Mucosa of stomach (tissue), 1 donor: ENCODE measurements around the gene GOLIM4.

Source experiments
- H3K27me3 ChIP-seq: one replicate; pipeline ENCODE4 v1.7.0; 2013; ENCODE audit warnings: mild to moderate bottlenecking, low read length; ENCODE audit not compliant: control insufficient read depth, insufficient read depth
- H3K36me3 ChIP-seq: one replicate; pipeline ENCODE4 v1.7.0; 2013; ENCODE audit warnings: low read length; ENCODE audit not compliant: control insufficient read depth, insufficient read depth
- H3K4me1 ChIP-seq: one replicate; pipeline ENCODE4 v1.7.0; 2013; ENCODE audit warnings: mild to moderate bottlenecking, low read length; ENCODE audit not compliant: control insufficient read depth, insufficient read depth
- H3K4me3 ChIP-seq: one replicate; pipeline ENCODE4 v1.7.0; 2013; ENCODE audit warnings: low read length
- H3K9ac ChIP-seq: one replicate; pipeline ENCODE4 v1.7.0; 2013; ENCODE audit warnings: mild to moderate bottlenecking, low read length, moderate library complexity
- H3K9me3 ChIP-seq: one replicate; pipeline ENCODE4 v1.7.0; 2013; ENCODE audit warnings: mild to moderate bottlenecking, low read length, moderate library complexity; ENCODE audit not compliant: control insufficient read depth
- donor health status: Pancreatic carcinoma.

The GOLIM4 gene

DNA sequence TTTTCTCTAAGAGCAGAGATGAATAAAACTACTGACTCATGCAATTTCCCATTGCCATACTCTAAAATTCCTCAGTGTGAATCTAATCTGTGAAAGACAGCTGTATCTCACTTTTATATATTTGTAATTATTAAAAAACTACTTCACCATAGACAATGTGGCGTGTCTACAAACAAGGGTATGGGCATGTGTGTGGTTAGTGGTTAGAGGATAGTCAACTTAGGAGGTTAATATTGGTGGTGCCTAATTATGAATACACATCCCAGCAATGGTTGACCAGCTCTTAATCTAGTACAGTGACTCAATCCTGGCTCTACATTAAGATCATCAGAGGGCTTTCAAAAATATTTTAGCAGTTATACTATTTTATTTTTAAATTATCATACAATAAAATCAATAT, 94.5 kb downstream of the GOLIM4 start:
- H3K36me3 ChIP-seq: no peaks in the 10 kb centered on the region
- no peaks in the 10 kb centered on the region for H3K27me3 ChIP-seq
- H3K9ac ChIP-seq: no peak overlapping the region
- no peak overlapping the region for H3K4me3 ChIP-seq
- H3K4me1 ChIP-seq: no peaks in the 10 kb centered on the region
- no peaks in the 10 kb centered on the region for H3K9me3 ChIP-seq

DNA sequence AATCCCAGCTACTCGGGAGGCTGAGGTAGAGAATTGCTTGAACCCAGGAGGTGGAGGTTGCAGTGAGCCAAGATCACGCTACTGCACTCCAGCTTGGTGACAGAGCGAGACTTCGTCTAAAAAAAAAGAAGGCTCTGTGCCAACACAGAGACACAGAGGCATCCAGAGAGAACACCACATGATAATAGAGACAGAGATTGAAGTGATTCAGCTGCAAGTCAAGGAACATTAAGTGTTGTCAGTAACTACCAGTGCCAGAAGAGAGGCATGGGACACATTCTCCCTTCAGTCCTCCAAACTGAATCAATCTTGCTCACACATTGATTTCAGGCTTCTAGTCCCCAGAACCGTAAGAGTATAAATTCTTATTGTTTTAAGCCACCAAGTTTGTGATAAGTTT, 97.5 kb downstream of the GOLIM4 start:
- Histone ChIP-seq H3K9ac (no peak overlapping the region), H3K4me3 (no peak overlapping the region), H3K9me3 (no peaks in the 10 kb centered on the region), H3K36me3 (no peaks in the 10 kb centered on the region), H3K4me1 (no peaks in the 10 kb centered on the region), H3K27me3 (no peaks in the 10 kb centered on the region)

DNA sequence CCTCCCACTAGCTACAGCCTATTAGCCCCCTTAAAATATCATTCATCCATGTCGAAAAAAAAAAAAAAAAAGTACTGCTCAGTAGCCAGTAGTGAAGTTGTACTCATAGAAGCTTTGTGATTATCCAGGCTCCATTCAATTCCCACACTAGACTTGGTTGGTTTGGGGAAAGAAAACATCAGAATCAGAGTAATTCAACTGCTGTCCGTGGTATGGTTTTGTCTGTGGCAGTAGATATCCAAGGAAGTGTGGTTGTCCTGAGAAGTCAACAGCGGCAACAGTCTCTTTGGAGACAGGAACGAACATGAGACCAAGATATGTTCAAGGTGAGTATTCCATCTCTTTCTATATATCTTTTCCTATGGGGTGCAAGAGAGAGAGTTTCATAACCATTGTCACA, 99.2 kb downstream of the GOLIM4 start:
- H3K27me3 ChIP-seq: no peaks in the 10 kb centered on the region
- H3K4me1 ChIP-seq: no peaks in the 10 kb centered on the region
- H3K4me3 ChIP-seq: no peak overlapping the region
- no peak overlapping the region for H3K9ac ChIP-seq
- no peaks in the 10 kb centered on the region for H3K9me3 ChIP-seq
- H3K36me3 ChIP-seq: no peaks in the 10 kb centered on the region

DNA sequence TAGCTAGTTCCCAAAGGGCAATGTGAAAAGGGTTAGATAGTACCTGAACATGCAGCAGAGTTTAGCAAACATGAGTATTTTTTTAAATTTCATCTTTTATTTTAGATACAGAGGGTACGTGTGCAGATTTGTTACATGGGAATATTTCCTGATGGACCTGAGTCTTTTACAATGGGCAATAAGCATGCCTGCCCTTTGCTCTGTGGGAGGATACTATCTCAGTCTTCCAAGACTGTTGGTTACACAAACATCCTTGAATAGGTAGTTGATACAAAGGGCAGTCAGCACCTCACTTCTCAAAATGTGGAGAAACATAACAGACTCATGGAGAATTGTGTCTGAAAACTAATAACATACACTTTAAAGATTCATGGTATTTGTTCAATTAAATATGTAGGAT, 103.3 kb downstream of the GOLIM4 start:
- Histone ChIP-seq H3K36me3 (no peaks in the 10 kb centered on the region), H3K9me3 (no peaks in the 10 kb centered on the region), H3K4me1 (no peaks in the 10 kb centered on the region), H3K9ac (no peak overlapping the region), H3K4me3 (no peak overlapping the region), H3K27me3 (no peaks in the 10 kb centered on the region)

DNA sequence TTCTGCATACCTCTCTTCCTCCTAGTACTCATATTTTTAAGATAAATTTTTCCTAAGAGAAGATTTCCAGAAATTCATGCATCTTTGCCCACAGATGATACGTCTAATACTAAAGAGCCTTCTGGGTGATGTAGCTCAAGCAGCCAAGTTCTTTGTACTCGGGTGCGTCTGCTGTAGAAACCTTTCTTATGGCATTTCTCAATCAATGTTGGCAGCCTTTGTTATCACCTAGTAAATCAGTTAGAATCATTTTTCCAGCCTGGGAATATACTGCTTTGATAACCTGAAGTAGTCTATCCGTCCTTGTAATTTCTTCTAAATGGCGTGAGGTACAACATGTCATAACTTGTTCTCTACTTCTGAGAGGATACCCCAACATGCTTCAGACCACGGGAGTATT, 104.5 kb downstream of the GOLIM4 start:
- Histone ChIP-seq H3K4me3 (no peak overlapping the region), H3K27me3 (no peaks in the 10 kb centered on the region), H3K4me1 (no peaks in the 10 kb centered on the region), H3K9me3 (no peaks in the 10 kb centered on the region), H3K9ac (no peak overlapping the region), H3K36me3 (no peaks in the 10 kb centered on the region)

DNA sequence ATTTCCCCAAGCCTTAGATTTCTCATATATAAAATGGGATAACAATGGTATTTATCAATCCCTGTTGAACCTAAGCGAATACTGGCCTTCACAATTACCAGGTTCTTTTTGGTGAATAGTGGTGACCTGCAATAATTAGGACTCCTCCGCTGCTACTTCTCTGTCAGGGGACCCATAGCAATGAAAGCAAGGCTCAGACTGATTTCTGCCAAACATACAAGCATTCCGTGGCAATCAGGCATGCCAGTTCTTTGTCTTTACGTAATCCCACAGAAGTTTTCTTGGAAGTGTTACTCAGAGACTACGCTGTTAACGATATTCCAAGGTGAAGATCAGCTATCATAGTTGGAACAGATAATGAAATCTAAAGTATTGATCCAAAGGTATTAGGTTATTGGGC, 105.7 kb downstream of the GOLIM4 start:
- no peak overlapping the region for H3K4me3 ChIP-seq
- no peaks in the 10 kb centered on the region for H3K9me3 ChIP-seq
- H3K36me3 ChIP-seq: no peaks in the 10 kb centered on the region
- H3K27me3 ChIP-seq: no peaks in the 10 kb centered on the region
- no peak overlapping the region for H3K9ac ChIP-seq
- H3K4me1 ChIP-seq: no peaks in the 10 kb centered on the region

DNA sequence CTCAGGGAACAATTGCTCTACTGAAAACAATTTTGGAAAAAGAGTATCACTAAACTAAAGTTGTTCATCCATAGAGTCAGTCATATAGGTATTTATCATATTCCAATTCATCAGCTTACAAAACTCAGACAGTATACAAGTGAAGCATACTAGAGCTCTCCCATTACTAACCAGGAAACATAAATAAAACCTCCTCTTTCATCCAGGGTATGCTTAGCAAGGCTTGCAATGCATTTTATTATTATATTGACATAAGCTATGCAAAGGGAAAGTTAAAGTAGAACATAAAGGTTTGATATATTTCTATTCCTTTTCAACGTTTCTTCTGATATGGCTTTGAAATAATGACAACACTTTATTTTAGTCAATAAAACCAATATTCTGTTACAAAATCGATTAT, 106.7 kb downstream of the GOLIM4 start:
- Histone ChIP-seq H3K9ac (no peak overlapping the region), H3K9me3 (no peaks in the 10 kb centered on the region), H3K4me1 (no peaks in the 10 kb centered on the region), H3K27me3 (no peaks in the 10 kb centered on the region), H3K4me3 (no peak overlapping the region), H3K36me3 (no peaks in the 10 kb centered on the region)

DNA sequence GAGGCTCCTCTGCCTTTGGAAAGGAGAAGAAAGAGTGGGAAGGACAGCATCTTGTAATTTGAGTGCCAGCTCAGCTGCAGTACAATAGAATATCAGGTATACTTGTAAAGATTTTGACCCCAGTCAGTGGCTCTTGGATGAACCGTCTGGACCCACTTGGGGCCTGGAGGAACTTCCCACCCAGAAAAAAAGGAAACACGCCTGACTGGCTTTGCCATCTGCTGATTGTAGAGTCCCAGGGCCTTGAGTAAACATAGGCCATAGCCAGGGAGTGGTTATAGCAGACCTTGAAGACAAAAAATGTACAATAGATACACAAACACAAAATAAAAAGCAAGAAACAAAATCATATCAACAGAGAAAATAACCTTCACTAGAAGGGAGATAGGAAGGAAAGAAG, 112.1 kb downstream of the GOLIM4 start:
- Histone ChIP-seq H3K27me3 (no peaks in the 10 kb centered on the region), H3K9me3 (no peaks in the 10 kb centered on the region), H3K4me1 (peaks cover 3% of the 10 kb centered on the region), H3K36me3 (no peaks in the 10 kb centered on the region), H3K9ac (no peak overlapping the region), H3K4me3 (no peak overlapping the region)

DNA sequence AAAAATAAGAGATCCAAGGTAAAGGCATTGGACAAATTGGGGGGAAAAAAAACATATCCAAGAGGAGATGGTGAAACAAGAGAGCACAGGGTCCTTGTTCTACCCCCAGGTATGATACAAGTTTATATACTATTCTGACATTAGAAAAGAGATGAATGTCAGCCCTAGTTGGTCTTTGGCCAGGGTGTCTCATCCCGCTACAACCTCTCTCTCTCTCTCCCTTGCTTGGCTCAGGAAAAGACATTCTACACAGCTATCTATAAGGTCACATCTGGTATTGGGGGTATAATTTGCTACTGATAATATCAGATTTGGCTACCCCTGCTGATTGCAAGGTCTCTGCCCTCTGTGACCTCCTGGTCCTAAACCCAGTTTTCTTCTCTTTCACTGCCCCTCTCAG, 117.2 kb downstream of the GOLIM4 start:
- Histone ChIP-seq H3K36me3 (no peaks in the 10 kb centered on the region), H3K4me1 (peaks cover 20% of the 10 kb centered on the region), H3K9me3 (no peaks in the 10 kb centered on the region), H3K27me3 (no peaks in the 10 kb centered on the region), H3K4me3 (no peak overlapping the region), H3K9ac (no peak overlapping the region)

DNA sequence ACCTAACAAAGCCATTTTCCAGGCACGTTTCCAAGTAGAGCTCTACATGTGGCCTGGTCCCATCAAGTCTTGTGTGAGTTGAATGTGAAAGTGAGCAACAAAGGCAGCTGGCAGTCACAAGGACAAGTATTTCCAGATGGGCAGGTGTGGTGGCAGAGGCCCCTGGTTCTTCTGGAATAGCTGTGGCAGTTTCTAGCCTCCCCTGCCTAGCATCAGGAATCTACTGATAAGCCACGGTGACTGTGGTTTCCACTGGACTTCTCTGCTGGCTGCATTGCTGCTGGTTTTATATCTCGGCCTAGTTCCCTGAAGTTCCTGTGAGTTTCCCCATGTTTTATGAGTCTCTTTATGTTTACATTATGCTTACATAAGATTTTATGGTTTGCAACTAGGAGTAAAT, 117.7 kb downstream of the GOLIM4 start:
- Histone ChIP-seq H3K9me3 (no peaks in the 10 kb centered on the region), H3K4me1 (peaks cover 20% of the 10 kb centered on the region)

DNA sequence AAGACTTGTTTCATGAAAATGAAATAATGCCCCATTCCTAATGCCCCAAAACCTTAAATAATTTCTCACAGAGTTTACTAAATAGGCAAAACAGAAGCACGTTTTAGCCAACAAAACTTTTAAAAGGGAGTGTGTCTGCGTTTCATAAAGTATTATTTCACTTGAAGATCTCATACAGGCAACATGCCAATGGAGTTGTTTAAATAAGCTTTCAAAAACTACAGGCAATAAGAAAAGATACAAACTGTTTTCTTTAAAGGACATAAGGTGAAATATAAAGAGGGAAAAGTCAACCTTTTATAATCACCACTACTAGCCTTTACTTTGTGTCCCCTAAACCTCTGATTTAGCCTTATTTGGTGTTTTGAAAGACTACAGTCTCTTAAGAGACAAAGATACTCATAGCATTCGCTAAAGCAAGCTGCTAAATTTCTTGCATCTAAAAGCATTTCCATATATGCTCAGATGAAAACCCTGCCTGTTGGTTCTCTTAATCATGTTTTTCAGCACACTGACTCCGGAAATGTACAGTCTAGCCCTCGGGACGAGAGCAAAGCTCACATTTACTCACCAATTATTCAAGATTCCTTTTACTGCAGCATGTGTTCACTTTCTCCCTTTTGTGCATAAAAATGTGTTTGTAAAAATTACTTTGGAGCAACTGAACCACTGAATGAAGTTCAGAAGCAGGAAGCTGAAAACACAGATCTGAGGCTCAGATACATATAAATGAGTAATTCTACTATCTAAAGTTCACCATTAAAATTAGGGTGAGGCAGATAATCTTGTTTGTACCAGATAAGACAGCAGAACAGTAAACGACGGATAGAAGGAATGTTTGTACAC, 119.0 kb downstream of the GOLIM4 start:
- no peak overlapping the region for H3K9ac ChIP-seq

More for the DNA sequence above, 117.7 kb downstream of the GOLIM4 start:
- no peaks in the 10 kb centered on the region for H3K36me3 ChIP-seq
- H3K4me3 ChIP-seq: no peak overlapping the region
- no peak overlapping the region for H3K9ac ChIP-seq
- H3K27me3 ChIP-seq: no peaks in the 10 kb centered on the region

DNA sequence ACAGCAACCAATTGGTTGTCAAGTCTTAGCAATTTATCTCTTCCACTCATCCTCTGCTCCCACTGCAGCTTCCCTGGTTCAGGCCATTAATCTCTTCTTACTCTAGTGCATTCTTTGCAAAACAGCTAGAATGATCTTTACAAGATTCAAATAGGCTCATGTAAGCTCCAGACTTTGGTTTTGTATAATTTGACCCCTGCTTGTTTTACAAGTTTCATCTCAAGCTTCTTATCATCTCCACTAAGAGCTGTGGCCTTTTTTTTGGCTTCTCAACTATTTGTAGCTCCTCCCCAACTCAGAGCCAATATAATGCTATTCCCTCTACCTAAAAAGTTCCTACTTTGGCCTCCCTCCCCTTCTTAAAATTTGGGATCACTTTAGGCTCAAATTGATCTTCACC, 121.8 kb downstream of the GOLIM4 start:
- no peaks in the 10 kb centered on the region for H3K9me3 ChIP-seq
- no peaks in the 10 kb centered on the region for H3K36me3 ChIP-seq
- peaks cover 20% of the 10 kb centered on the region for H3K4me1 ChIP-seq
- H3K4me3 ChIP-seq: no peak overlapping the region
- no peaks in the 10 kb centered on the region for H3K27me3 ChIP-seq
- no peak overlapping the region for H3K9ac ChIP-seq

More for the DNA sequence above, 119.0 kb downstream of the GOLIM4 start:
- Histone ChIP-seq H3K27me3 (no peaks in the 10 kb centered on the region), H3K4me1 (peaks cover 20% of the 10 kb centered on the region), H3K9me3 (no peaks in the 10 kb centered on the region), H3K4me3 (no peak overlapping the region), H3K36me3 (no peaks in the 10 kb centered on the region)

DNA sequence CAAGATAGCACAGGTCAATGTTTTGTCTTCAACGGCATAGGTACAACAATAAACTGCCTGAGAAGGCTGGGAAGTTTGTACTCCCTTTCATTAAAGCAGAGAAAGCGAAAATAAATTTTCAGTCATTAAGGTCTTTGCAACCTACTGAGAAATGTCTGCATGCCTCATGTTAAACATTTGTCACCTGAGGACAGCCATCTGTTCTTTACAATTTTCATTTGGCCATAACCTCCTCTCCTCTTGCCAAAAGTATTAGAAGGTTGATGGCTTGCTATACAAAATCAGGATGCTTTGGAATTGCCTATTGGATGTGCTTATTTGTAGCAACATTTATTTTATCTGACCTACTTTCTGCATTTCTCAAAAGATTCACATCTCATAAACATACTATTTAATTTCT, 122.7 kb downstream of the GOLIM4 start:
- no peaks in the 10 kb centered on the region for H3K27me3 ChIP-seq
- H3K9ac ChIP-seq: no peak overlapping the region
- peaks cover 11% of the 10 kb centered on the region for H3K4me1 ChIP-seq
- no peaks in the 10 kb centered on the region for H3K9me3 ChIP-seq
- no peak overlapping the region for H3K4me3 ChIP-seq
- H3K36me3 ChIP-seq: no peaks in the 10 kb centered on the region
